OCI-M2 (cell line): ENCODE measurements around the gene SPPL3.

ENCODE experiments used
- DNase-seq: peaks from one replicate; lab custom pipeline; 2025; ENCODE audit not compliant: unreplicated experiment; lab: John Stamatoyannopoulos, UW

Gene SPPL3

DNA sequence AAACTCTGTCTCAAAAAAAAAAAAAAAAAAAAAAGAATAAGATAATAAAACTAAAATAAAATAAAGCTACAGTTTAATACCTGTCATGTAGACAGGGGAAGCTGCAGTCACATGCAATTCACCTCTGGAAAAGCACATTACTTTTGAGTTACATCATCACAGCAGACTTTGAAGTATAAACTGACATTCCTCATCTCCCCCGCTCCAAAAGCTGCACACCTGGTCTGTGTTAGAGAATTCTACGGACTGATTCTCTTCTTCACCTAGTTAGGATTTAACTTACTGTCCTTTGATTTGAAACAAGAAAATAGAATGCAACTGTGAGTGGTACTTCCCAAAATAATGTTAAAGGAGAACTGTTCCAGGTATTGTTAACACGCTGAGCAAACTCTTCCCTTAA is 25.1 kb downstream of the SPPL3 start:
- DNase-seq, result no peak

DNA sequence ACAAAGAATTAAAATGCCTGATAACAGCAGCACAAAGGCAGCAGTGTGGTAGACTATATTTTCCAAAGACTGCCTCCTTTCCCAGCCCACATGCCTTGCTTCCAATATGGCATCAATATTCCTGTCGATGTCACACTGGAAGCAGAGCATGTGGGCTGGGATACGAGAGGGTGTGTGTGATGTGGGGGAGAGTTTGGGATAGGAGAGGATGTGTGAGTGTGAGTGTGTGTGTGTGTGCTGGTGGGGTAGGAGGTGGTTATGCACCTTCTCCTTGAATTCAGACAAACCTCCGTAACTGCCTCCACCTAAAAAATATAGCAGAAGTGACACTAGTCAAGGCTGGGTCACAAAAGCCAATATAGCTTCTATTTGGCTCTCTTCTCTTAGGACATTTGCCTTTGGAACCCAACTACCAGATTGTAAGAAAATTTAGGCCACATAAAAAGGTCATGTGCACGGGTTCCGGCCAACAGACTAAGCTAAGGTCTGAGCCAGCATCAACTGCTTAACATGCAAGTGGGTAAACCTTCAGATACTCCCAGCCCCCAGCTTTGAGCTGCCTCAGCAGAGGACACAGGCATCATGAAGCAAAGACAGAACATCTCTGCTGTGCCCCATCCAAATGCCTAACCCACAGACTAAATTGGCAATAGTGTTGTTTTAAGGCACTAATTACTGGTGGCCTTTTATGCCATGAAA is 29.5 kb downstream of the SPPL3 start:
- no peak for DNase-seq

GRCh38 chr12:120873226-120873625 is 30.9 kb downstream of the SPPL3 start:
- no peak for DNase-seq

DNA sequence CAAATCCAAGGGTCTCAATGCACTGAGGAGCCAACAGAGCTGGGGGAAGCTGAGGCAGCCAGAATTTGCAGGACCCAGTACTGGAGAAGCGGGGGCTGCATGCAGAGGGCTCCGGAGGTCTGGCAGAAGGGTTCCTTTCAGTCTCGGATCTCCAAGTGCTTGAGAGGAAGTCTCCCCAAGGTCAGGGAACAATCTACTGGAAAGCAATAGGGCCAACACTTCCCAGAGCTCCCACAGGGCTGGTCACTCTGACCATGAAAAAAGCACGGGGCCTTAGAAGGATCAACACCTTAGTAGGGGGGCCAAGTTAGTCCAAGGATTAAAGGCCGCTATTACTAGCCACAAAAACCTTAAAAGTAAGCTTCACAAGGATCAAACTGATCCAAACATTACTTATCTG is 31.7 kb downstream of the SPPL3 start:
- no peak for DNase-seq

GRCh38 chr12:120870415-120870814 is 33.7 kb downstream of the SPPL3 start:
- DNase-seq, result no peak

DNA sequence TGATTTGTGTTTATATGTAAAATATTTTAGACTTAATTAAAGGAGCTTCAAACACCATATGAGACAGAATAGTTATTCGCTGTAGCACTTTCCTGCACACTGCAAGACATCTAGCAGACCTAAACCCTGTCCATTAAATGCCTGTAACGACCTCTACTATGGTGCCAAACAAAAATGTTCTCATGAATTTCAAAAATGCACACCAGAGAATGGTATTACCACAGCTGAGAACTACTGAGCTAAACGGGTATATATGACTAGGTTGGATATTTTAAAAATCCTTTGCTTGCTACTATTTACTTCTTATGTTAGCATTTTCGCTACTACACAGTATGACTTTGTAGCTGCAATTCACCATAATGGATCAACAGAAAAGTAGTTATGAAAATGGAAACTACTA is 34.8 kb downstream of the SPPL3 start:
- no peak for DNase-seq

DNA sequence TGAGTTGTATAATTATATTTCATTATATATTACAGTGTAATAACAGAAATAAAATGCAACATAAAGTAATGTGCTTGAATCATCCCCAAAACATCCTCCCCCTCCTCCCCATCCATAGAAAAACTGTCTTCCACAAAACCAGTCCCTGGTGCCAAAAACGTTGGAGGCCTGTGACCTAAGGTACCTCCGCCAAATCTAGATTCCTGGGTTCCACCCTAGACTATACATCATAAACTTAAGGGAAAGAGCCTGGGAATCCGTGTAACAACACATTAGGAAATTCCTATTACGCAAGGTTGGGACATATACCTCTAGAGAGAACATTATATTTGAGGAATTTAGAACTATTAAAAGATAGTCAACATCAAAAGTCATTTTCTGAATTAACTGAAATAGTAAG is 38.0 kb downstream of the SPPL3 start:
- DNase-seq, result no peak

DNA sequence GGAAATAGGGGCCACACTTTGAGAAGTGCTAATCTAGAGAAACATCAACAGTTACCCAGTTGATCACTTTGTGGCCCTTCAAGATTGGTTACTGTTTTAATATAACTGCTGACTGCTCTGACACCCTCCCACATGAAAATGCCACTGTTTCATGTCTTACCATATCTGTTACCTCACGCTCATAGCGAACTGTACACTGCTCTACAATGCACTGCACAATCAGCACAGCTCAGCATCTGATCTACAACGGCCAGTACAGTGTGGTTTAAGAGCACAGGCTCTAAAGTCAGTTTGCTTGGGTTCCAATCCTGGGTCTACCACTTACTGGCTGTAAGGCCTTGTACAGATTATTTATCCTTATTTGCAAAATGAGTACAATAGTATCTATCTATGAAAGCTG is 39.1 kb downstream of the SPPL3 start:
- no peak for DNase-seq

GRCh38 chr12:120862664-120863063 is 41.5 kb downstream of the SPPL3 start:
- no peak for DNase-seq

- DNase-seq, result no peak
Measured at GRCh38 chr12:120861074-120861795, 42.9 kb downstream of the SPPL3 start.

- DNase-seq, result no peak
Measured at GRCh38 chr12:120858306-120859088, 45.7 kb downstream of the SPPL3 start.

DNA sequence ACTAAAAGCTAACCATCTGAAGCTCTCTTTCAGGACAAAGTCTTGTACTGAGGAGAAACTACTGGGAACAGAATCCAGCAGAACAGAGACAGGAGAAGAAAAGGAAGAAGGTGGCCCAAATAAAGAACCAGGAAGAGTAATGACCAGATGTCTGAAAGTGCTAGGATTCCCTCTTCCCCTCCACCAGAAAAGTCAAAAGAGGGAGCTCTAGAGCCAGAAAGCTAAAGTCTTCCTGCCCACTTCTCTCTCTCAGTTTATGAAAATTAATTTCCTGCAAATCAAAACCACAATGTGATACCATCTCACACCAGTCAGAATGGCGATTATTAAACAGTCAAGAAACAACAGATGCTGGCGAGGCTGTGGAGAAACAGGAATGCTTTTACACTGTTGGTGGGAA is 47.2 kb downstream of the SPPL3 start:
- no peak for DNase-seq

DNA sequence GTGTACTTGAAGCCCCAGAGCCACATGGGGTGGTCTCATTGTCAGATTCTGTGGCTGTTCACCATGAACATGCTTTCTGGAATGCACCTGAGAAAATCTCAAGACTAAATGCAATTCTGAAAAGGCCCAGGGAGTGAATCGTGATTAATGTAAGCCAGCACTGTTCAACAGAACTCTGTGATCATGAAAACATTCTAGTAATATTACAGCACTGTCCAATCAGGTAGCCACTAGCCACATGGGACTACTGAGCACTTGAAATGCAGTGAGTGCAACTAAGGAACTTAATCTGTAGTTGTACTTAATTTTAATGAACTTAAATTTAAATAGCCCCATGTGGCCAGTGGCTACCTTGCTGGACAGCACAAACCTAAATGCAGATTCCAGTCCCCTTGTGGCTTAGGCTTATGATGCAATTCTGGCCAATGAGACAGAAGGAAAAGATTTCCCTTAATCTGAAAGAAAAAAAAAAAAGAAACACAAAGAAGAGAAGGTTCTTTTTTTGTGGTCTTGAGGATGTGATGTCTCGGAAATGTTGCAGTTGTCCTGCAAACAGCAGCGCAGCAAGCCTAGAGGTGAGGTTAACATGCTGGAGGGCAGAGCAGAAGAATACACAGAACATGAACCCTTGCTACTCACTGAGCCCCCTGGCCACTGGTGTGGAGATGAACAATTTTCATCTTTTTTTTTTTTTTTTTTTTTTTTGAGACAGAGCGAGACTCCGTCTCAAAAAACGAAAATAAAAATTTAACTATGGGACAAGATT is 48.2 kb downstream of the SPPL3 start:
- DNase-seq, result no peak

- DNase-seq, result no peak
Measured at GRCh38 chr12:120854804-120855203, 49.4 kb downstream of the SPPL3 start.

- DNase-seq, result no peak
Measured at GRCh38 chr12:120853188-120853587, 51.0 kb downstream of the SPPL3 start.

- no peak for DNase-seq
Measured at GRCh38 chr12:120851944-120852343, 52.2 kb downstream of the SPPL3 start.

DNA sequence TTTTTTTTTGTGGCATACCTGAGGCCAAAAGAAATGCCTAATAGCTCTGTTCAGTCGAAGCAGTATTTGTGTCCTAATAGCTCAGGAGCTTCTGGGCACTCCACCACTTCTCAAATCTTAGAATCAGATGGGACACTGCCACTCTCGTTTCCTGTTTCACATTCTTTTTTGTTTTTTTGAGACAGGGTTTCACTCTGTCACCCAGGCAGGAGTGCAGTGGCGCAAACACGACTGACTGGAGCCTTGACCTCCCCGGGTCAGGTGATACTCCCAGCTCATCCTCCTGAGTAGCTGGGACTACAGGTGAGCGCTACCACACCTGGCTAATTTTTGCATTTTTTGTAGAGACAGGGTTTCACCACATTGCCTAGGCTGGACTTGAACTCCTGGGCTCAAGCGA is 52.7 kb downstream of the SPPL3 start:
- no peak for DNase-seq

DNA sequence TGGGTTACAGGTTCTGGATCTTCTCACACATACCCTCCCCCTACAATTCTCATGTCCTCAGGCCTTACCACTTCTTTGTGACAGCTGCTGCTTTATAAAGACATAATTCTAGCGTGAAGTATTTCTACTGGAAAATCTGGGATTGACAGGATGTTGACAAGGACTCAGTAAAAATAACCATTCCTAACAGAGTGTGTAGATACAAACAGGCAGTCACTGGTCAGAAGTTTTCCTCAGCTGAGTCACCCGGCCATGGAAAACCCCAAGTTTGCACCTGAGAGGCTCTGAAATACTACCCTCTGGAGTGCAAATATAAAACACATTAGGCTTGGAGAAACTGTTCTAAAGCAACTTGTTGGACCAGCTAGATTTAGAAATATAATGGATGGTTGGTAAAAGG is 54.4 kb downstream of the SPPL3 start:
- no peak for DNase-seq

- DNase-seq, result no peak
Measured at GRCh38 chr12:120847814-120848213, 56.3 kb downstream of the SPPL3 start.

DNA sequence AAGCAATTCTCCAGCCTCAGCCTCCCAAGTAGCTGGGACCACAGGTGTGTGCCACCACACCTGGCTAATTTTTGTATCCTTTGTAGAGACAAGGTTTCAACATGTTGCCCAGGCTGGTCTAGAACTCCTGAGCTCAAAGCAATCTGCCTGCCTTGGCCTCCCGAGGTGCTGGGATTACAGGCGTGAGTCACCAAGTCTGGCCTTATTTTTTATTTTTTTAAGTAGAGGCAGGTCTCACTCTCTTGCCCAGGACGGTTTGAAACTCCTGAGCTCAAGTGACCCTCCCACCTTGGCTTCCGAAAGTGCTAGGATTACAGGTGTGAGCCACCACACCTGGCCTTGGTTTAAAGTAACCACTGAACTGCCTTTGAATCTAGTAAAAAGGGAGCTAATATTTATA is 56.8 kb downstream of the SPPL3 start:
- no peak for DNase-seq

DNA sequence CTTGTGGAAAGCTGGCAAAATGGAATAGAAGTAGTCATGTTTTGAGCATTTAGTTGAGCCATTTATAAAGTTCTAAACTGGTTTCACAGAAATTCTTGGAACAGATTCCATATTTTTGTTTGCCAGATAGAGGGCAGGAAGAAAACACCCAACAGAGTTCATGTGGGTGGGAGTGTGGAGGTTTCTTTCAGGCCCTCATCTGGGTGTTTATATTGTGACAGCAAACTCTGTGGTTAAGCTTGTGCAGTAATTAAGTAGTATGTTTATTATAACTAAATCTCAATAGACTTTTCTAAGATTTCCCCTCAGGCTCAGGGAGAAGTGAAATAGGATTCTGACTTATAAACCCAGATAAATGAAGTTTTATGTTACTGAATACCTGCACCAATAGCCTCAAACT is 57.4 kb downstream of the SPPL3 start:
- no peak for DNase-seq
